GM19372 (cell line): ENCODE measurements around the gene RGS9.
"Not testable (repeated sequence)": the region's sequence is repeated elsewhere in the genome, so short reads cannot be mapped to it uniquely, and the experiment has no call there.

ENCODE experiments used
- ATAC-seq: cut with Tn5 transposase; IDR thresholded peaks from one replicate; pipeline ENCODE4 v1.9.1; 2021; ENCODE audit warnings: mild to moderate bottlenecking, low read depth, moderate library complexity; ENCODE audit not compliant: unreplicated experiment

The RGS9 gene

GRCh38 chr17:65177901-65178300 is 40.7 kb downstream of the RGS9 start:
- ATAC-seq, result no peak

GRCh38 chr17:65180276-65180675 is 43.1 kb downstream of the RGS9 start:
- not testable (repeated sequence) for ATAC-seq

- not testable (repeated sequence) for ATAC-seq
Measured at GRCh38 chr17:65180752-65181236, 43.6 kb downstream of the RGS9 start.

- ATAC-seq, result peak; percentile 55
Measured at GRCh38 chr17:65181237-65182061, 44.3 kb downstream of the RGS9 start.

GRCh38 chr17:65182233-65182632 is 45.1 kb downstream of the RGS9 start:
- ATAC-seq, result peak; percentile 42

GRCh38 chr17:65183736-65184135 is 46.6 kb downstream of the RGS9 start:
- no peak for ATAC-seq

GRCh38 chr17:65184235-65184959 is 47.2 kb downstream of the RGS9 start:
- no peak for ATAC-seq

GRCh38 chr17:65185062-65185461 is 47.9 kb downstream of the RGS9 start:
- ATAC-seq, result no peak

- no peak for ATAC-seq
Measured at GRCh38 chr17:65185668-65186382, 48.7 kb downstream of the RGS9 start.

- ATAC-seq, result no peak
Measured at GRCh38 chr17:65190467-65191097, 53.4 kb downstream of the RGS9 start.

- ATAC-seq, result no peak
Measured at GRCh38 chr17:65191811-65192740, 54.9 kb downstream of the RGS9 start.

GRCh38 chr17:65193305-65193704 is 56.1 kb downstream of the RGS9 start:
- ATAC-seq, result no peak

- no peak for ATAC-seq
Measured at GRCh38 chr17:65193716-65194293, 56.6 kb downstream of the RGS9 start.

GRCh38 chr17:65194670-65195334 is 57.6 kb downstream of the RGS9 start:
- no peak for ATAC-seq

- ATAC-seq, result no peak
Measured at GRCh38 chr17:65195716-65196115, 58.5 kb downstream of the RGS9 start.

GRCh38 chr17:65196617-65197016 is 59.4 kb downstream of the RGS9 start:
- no peak for ATAC-seq

GRCh38 chr17:65197201-65197600 is 60.0 kb downstream of the RGS9 start:
- ATAC-seq, result no peak

- no peak for ATAC-seq
Measured at GRCh38 chr17:65198653-65199382, 61.6 kb downstream of the RGS9 start.
